H9 (cell line): Measurements from ENCODE around the gene SF3B1. TPM values are rescaled to one million over a fixed set of nuclear protein-coding genes. Genes with fewer than 3 reads are reported as not detected.
A peak's percentile ranks its signal among the peaks of the same experiment; 100 is the strongest.

Source experiments
- DNase-seq: peaks from one replicate; pipeline ENCODE4 v3.0.0-alpha.2; 2017
- H2AFZ ChIP-seq: one replicate; pipeline ENCODE4 v1.6.1; 2013; ENCODE audit warnings: mild to moderate bottlenecking, low read length, control low read depth, moderate library complexity
- H2AK5ac ChIP-seq: 2 replicates; pipeline ENCODE4 v1.6.1; 2013; ENCODE audit warnings: low read length, control low read depth, mixed read lengths; ENCODE audit not compliant: insufficient read length
- H2BK120ac ChIP-seq: one replicate; pipeline ENCODE4 v1.6.1; 2013; ENCODE audit warnings: low read depth, mild to moderate bottlenecking, low read length, control low read depth, inconsistent platforms; ENCODE audit not compliant: poor library complexity, severe bottlenecking
- H2BK12ac ChIP-seq: 2 replicates; pipeline ENCODE4 v1.6.1; 2013; ENCODE audit warnings: low read length, control low read depth, mixed read lengths, low read depth; ENCODE audit not compliant: insufficient read length
- H2BK15ac ChIP-seq: 2 replicates; pipeline ENCODE4 v1.6.1; 2013; ENCODE audit warnings: low read depth, low read length, control low read depth
- H2BK20ac ChIP-seq: one replicate; pipeline ENCODE4 v1.6.1; 2013; ENCODE audit warnings: low read depth, mild to moderate bottlenecking, low read length, control low read depth, inconsistent platforms; ENCODE audit not compliant: poor library complexity, severe bottlenecking
- H2BK5ac ChIP-seq: 2 replicates; pipeline ENCODE4 v1.6.1; 2013; ENCODE audit warnings: low read length, control low read depth, mixed read lengths; ENCODE audit not compliant: insufficient read length
- H3K14ac ChIP-seq: 2 replicates; pipeline ENCODE4 v1.6.1; 2013; ENCODE audit warnings: low read length, control low read depth; ENCODE audit not compliant: insufficient read depth
- H3K18ac ChIP-seq: 2 replicates; pipeline ENCODE4 v1.6.1; 2013; ENCODE audit warnings: low read depth, mild to moderate bottlenecking, mixed read lengths, low read length, control low read depth; ENCODE audit not compliant: insufficient read length
- H3K23ac ChIP-seq: 2 replicates; pipeline ENCODE4 v1.6.1; 2013; ENCODE audit warnings: low read length, control low read depth, mixed read lengths, low read depth; ENCODE audit not compliant: insufficient read length
- H3K23me2 ChIP-seq: 2 replicates; pipeline ENCODE4 v1.6.1; 2013; ENCODE audit warnings: low read depth, mild to moderate bottlenecking, mixed read lengths, low read length, control low read depth; ENCODE audit not compliant: insufficient read length, poor library complexity, severe bottlenecking
- H3K27ac ChIP-seq: 2 replicates; pipeline ENCODE4 v1.5.1; 2013; ENCODE audit warnings: low read length, control low read depth, mixed read lengths, low read depth; ENCODE audit not compliant: insufficient read length
- H3K27me3 ChIP-seq: 2 replicates; pipeline ENCODE4 v1.6.1; 2013; ENCODE audit warnings: low read length, control low read depth, inconsistent platforms; ENCODE audit not compliant: insufficient read depth
- H3K4ac ChIP-seq: 2 replicates; pipeline ENCODE4 v1.6.1; 2013; ENCODE audit warnings: low read depth, mild to moderate bottlenecking, control low read depth, inconsistent platforms, low read length, moderate library complexity
- H3K4me1 ChIP-seq: 2 replicates; pipeline ENCODE4 v1.6.1; 2013; ENCODE audit warnings: low read length, control low read depth, inconsistent platforms; ENCODE audit not compliant: insufficient read depth
- H3K4me2 ChIP-seq: 2 replicates; pipeline ENCODE4 v1.6.1; 2013; ENCODE audit warnings: low read length, control low read depth, mixed read lengths; ENCODE audit not compliant: insufficient read length, insufficient read depth
- H3K56ac ChIP-seq: 2 replicates; pipeline ENCODE4 v1.6.1; 2013; ENCODE audit warnings: low read depth, mild to moderate bottlenecking, mixed read lengths, low read length, control low read depth; ENCODE audit not compliant: insufficient read length
- H3K79me1 ChIP-seq: 2 replicates; pipeline ENCODE4 v1.6.1; 2013; ENCODE audit warnings: low read depth, mild to moderate bottlenecking, moderate library complexity, low read length, control low read depth, inconsistent platforms; ENCODE audit not compliant: insufficient read depth, poor library complexity, severe bottlenecking
- H3K79me2 ChIP-seq: 2 replicates; pipeline ENCODE4 v1.6.1; 2013; ENCODE audit warnings: low read length, control low read depth, inconsistent platforms; ENCODE audit not compliant: insufficient read depth
- H3K9ac ChIP-seq: 2 replicates; pipeline ENCODE4 v1.6.1; 2013; ENCODE audit warnings: low read length, control low read depth, mixed read lengths; ENCODE audit not compliant: insufficient read length; ENCODE audit errors: extremely low read depth
- H3K9me3 ChIP-seq: one replicate; pipeline ENCODE4 v1.6.1; 2013; ENCODE audit warnings: low read depth, low read length, inconsistent platforms; ENCODE audit not compliant: control insufficient read depth
- H3T11ph ChIP-seq: one replicate; pipeline ENCODE4 v1.6.1; 2013; ENCODE audit warnings: mild to moderate bottlenecking, low read length, control low read depth, inconsistent platforms
- H4K20me1 ChIP-seq: one replicate; pipeline ENCODE4 v1.6.1; 2013; ENCODE audit not compliant: control insufficient read depth, insufficient read length, insufficient read depth
- H4K5ac ChIP-seq: 2 replicates; pipeline ENCODE4 v1.6.1; 2013; ENCODE audit warnings: low read depth, mild to moderate bottlenecking, mixed read lengths, low read length, control low read depth; ENCODE audit not compliant: insufficient read length
- H4K8ac ChIP-seq: replicated peaks from 2 replicates; pipeline ENCODE4 v1.6.1; 2013; ENCODE audit warnings: low read length, control low read depth, mixed read lengths, low read depth; ENCODE audit not compliant: insufficient read length
- H4K91ac ChIP-seq: 2 replicates; pipeline ENCODE4 v1.6.1; 2013; ENCODE audit warnings: low read depth, mild to moderate bottlenecking, moderate library complexity, mixed read lengths, low read length, control low read depth; ENCODE audit not compliant: insufficient read length
- H3K27ac Mint-ChIP-seq, 3 experiments: 2 replicates in 2 of 3; 3 replicates in 1 of 3; pipeline ENCODE4 v1.8.0; 2020 to 2021; ENCODE audit warnings: mixed read lengths in 3 of 3, mild to moderate bottlenecking in 1 of 3, moderate library complexity in 1 of 3
- H3K27me3 Mint-ChIP-seq: 2 replicates; pipeline ENCODE4 v1.8.0; 2021; ENCODE audit warnings: low read depth, mild to moderate bottlenecking, moderate library complexity, mixed read lengths
- H3K36me3 Mint-ChIP-seq, 3 experiments: 2 replicates in 2 of 3; 3 replicates in 1 of 3; pipeline ENCODE4 v1.8.0; 2020 to 2021; ENCODE audit warnings: low read depth in 3 of 3, mixed read lengths in 3 of 3; ENCODE audit not compliant: insufficient read depth in 1 of 3
- H3K4me1 Mint-ChIP-seq, 2 experiments: 2 replicates each; pipeline ENCODE4 v1.8.0; 2020; ENCODE audit warnings: mixed read lengths in 2 of 2
- H3K4me3 Mint-ChIP-seq, 2 experiments: 2 replicates in 1 of 2; 3 replicates in 1 of 2; pipeline ENCODE4 v1.8.0; 2020 to 2021; ENCODE audit warnings: mild to moderate bottlenecking in 2 of 2, mixed read lengths in 2 of 2, moderate library complexity in 1 of 2
- H3K9me3 Mint-ChIP-seq, 2 experiments: 2 replicates in 1 of 2; 3 replicates in 1 of 2; pipeline ENCODE4 v1.8.0; 2020; ENCODE audit warnings: mild to moderate bottlenecking in 2 of 2, mixed read lengths in 2 of 2, moderate library complexity in 1 of 2
- CTCF ChIP-seq: fragments of 200-600 bp; sonication (generic); conservative IDR thresholded peaks from 3 replicates; pipeline ENCODE4 v1.8.0; 2021; ENCODE audit warnings: antibody characterized with exemption, mild to moderate bottlenecking
- WGBS: extraction: QIAGEN DNeasy Blood & Tissue Kit; methylation state at CpG from one replicate; pipeline ENCODE4 v1.1.7; 2013; ENCODE audit warnings: missing lambda C conversion rate, low lambda C conversion rate, mixed read lengths; ENCODE audit not compliant: insufficient read length; ENCODE audit errors: extremely low coverage; 5-methylcytosine and 5-hydroxymethylcytosine counted together
- total RNA-seq: library from RNA; stranded (reverse); gene quantifications from 2 replicates; pipeline ENCODE4 v1.2.1, GENCODE V29; 2021

SF3B1 gene
- total RNA-seq, 1 experiment from 2014 or later, result 278 TPM

GRCh38 chr2:197388866-197389587 lies 45.8 kb downstream of the SF3B1 start:
- Histone ChIP-seq H4K5ac (no peak overlapping the region), H2BK12ac (no peak overlapping the region), H2AFZ (no peak overlapping the region), H2BK5ac (no peak overlapping the region), H3K9ac (no peak overlapping the region), H3K23me2 (no peaks in the 10 kb centered on the region), H3K4me2 (no peak overlapping the region), H2BK20ac (no peak overlapping the region), H4K20me1 (no peaks in the 10 kb centered on the region), H3K14ac (no peak overlapping the region), H2BK120ac (no peak overlapping the region), H3K79me1 (no peaks in the 10 kb centered on the region), H3K56ac (no peak overlapping the region), H4K91ac (no peak overlapping the region), H3K79me2 (no peaks in the 10 kb centered on the region), H4K8ac (no peak overlapping the region), H3T11ph (no peak overlapping the region), H3K9me3 (no peaks in the 10 kb centered on the region), H3K27ac (no peak overlapping the region), H3K4me1 (no peaks in the 10 kb centered on the region), H3K4ac (no peak overlapping the region), H3K18ac (no peak overlapping the region), H3K23ac (no peak overlapping the region), H2AK5ac (no peak overlapping the region), H2BK15ac (no peak overlapping the region), H3K27me3 (no peaks in the 10 kb centered on the region)
- no peak for TF ChIP-seq CTCF
- Mint-ChIP-seq H3K9me3 (no peaks in the 10 kb centered on the region), H3K4me3 (no peak overlapping the region), H3K36me3 (peaks cover 13 to 26% (median 25%) of the 10 kb centered on the region in 3 experiments; a peak in 6 of 7 replicates), H3K27me3 (no peaks in the 10 kb centered on the region), H3K27ac (peak overlapping the region in 2 of 3 experiments; percentile 11 to 70; a peak in 1 of 7 replicates), H3K4me1 (no peaks in the 10 kb centered on the region)
- no CpG with 5 or more reads among the region's 5 CpGs for WGBS
- DNase-seq, result peak; percentile 32
